Medulla oblongata (tissue), 1 donor: ENCODE measurements around the gene LRRC9.
A peak's percentile ranks its signal among the peaks of the same experiment; 100 is the strongest.
"Not testable (repeated sequence)": the region's sequence is repeated elsewhere in the genome, so short reads cannot be mapped to it uniquely, and the experiment has no call there.

ENCODE experiments used
- DNase-seq: peaks from one replicate; pipeline ENCODE4 v3.0.0-alpha.2; 2015; ENCODE audit errors: extremely low spot score

Gene LRRC9

DNA sequence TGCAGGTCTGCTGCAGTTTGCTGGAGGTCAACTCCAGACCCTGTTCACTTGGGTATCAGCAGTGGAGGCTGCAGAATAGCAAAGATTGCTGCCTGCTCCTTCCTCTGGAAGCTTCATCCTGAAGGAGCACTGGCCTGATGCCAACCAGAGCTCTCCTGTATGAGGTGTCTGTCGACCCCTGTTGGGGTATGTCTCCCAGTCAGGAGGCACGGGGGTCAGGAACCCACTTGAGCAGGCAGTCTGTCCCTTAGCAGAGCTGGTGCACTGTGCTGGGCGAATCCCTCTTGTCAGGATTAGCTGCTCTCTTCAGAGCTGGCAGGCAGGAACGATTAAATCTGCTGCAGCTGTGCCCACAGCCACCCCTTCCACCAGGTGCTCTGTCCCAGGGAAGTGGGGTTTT lies 37.9 kb downstream of the LRRC9 start:
- DNase-seq = not testable (repeated sequence)

- no peak for DNase-seq
Measured at GRCh38 chr14:59959668-59960067, 39.7 kb downstream of the LRRC9 start.

GRCh38 chr14:59961518-59962062 lies 41.6 kb downstream of the LRRC9 start:
- DNase-seq = no peak

DNA sequence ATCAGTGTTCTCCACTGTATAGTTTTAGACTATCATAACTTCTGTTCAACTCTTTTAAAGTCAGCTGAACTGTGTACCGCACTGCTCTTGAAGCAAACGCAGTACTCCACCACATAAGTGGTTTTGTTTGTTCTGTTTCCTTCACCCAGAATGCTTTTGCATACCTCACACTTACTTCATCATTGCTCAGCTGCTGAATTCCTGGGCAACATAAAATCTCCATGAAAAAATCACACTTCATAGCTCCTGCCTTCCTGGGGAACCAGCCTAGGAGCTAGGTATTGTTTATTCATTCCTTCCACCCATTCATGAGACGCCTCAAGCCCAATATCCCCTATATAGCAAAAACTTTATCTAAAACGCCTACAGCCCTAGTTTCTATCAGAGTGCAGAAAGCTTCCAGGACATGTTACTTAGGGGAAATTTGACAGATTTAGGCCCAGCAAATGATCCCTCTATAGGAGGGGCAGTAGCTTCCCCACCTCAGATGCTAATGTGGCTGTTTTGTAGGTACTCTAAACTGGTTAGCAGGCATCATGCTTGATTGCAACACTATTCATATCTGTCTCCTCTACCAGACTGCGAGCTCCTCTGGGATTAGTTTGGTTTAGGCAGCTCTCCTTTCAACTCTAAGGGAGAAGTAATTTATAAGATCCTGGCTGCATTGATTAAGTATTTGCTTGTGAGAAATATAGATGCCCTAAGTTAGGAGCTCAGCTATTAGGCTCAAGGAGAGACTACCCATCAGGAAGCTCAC lies 44.5 kb downstream of the LRRC9 start:
- DNase-seq = no peak

GRCh38 chr14:59969319-59969718 lies 49.4 kb downstream of the LRRC9 start:
- no peak for DNase-seq

GRCh38 chr14:59981564-59981963 lies 61.6 kb downstream of the LRRC9 start:
- DNase-seq = no peak

DNA sequence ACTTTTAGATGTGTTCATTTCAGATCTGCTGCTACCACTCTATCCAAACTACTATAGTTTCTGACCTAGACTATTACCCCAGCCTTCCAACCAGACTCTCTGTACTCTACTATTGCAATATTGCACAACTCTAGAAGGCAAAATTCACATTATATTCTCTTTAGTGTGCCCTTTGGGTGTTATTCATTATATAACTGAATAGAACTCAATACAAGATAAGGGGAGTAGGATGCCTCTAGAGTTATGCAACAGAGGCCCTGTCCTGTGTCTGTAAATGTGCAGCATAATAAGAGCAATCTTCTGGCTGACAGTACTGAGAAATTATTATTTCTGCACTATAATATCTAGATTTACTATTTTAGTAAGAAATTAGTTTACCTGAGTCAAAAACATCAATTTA lies 63.1 kb downstream of the LRRC9 start:
- DNase-seq = no peak

DNA sequence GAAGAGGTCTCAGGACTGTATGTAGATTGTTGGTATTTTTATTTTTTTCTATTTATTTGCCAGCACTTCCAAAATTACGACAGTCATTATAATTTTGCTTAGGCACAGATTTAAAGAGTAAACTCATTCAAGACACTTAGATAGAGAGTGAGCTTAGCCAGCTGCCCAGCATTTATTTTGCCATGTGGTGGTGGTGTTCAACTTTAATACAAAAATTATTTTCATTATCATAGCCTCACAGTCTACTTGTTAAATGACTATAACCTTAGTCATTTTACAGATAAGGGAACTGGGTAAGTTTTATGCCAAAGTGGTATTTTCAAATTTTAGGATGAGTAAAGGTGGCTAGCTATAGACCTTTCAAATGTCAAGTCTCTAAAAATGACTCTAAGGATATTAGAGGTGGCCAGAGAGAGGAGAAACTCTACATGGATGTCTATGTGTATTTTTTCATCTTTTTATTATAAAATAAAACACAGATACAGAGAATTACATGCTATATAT lies 66.7 kb downstream of the LRRC9 start:
- DNase-seq = no peak

- DNase-seq = no peak
Measured at GRCh38 chr14:59997449-59997848, 77.5 kb downstream of the LRRC9 start.

- no peak for DNase-seq
Measured at GRCh38 chr14:59997966-59998365, 78.0 kb downstream of the LRRC9 start.

DNA sequence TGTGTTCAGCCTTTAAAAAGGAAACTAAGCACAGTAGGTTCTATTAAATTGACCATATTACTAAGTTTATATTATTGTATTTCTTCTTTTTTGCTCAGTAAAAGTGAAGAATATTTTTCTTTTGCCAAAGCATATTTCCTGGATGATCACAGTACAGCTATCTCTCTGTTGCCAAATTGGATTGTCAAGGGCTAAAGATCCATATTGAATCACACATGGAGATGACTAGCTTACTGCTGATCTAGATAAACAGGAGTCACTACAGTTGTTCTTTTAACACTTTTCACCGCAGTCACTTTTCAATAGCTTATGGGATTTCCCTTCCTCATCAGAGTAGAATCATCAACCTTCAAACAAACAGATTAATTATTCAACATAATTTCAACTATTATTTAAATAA lies 78.6 kb downstream of the LRRC9 start:
- DNase-seq = no peak

GRCh38 chr14:60002819-60003492 lies 83.0 kb downstream of the LRRC9 start:
- DNase-seq = peak; percentile 41

DNA sequence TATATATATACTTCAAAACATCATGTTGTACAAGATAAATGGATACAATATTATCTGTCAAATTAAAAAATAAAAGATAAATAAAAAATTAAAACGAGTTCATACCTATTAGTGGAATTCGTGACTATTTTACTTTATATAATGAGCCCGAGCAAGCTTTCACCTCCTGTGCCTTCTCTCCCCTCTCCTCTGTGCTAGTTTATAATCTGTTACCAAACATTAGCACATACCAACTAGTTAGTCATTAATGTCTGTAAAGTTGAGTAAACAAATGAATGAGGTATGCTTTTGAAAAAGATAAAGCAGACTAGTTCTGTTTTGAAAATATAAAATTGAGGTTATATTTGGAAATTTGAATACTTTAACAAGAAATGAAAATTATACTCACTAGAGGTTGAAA lies 84.0 kb downstream of the LRRC9 start:
- DNase-seq = no peak

- no peak for DNase-seq
Measured at GRCh38 chr14:60008042-60008441, 88.1 kb downstream of the LRRC9 start.

- not testable (repeated sequence) for DNase-seq
Measured at GRCh38 chr14:60010263-60010662, 90.3 kb downstream of the LRRC9 start.

DNA sequence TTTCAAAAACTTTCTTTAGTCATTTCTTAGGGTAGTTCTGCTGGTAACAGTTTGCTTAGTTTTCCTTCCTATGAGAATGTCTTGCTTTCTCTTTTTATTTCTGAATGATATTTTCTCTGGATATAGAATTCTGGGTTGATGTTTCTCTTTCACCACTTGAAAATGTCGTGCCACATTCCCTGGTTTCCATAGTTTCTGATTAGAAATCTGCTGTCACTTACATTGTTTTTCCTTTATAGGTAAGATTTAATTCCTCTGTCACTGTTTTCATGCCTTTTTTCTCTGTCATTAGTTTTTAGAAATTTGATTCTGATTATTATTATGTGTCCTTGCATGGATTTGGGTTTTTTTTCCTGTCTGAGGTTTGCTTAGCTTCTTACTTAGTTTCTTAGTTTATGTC lies 94.5 kb downstream of the LRRC9 start:
- DNase-seq = no peak

- no peak for DNase-seq
Measured at GRCh38 chr14:60021619-60022018, 101.7 kb downstream of the LRRC9 start.

DNA sequence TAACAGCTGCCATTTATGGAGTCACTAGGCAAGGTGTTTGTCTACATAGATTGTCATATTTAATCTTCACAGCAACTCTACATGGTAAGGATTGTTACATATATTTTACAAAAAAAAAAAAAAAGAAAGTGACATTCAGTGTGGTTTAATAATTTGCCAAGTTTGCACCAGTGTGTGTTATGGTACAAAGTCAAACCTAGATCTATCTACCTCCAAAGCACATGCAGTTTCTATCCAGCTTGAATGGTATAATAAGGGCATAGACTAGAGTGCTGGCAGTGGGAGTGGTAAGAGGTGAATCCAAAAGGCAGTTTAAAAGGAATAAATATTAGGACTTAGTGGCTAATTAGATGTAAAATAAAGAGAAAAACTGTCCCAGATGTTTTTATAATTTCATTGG lies 105.6 kb downstream of the LRRC9 start:
- DNase-seq = no peak

- no peak for DNase-seq
Measured at GRCh38 chr14:60035177-60035576, 115.2 kb downstream of the LRRC9 start.

GRCh38 chr14:60047976-60048375 lies 128.0 kb downstream of the LRRC9 start:
- DNase-seq = not testable (repeated sequence)

GRCh38 chr14:60051721-60052221 lies 131.8 kb downstream of the LRRC9 start:
- no peak for DNase-seq

- no peak for DNase-seq
Measured at GRCh38 chr14:60058087-60058486, 138.1 kb downstream of the LRRC9 start.

DNA sequence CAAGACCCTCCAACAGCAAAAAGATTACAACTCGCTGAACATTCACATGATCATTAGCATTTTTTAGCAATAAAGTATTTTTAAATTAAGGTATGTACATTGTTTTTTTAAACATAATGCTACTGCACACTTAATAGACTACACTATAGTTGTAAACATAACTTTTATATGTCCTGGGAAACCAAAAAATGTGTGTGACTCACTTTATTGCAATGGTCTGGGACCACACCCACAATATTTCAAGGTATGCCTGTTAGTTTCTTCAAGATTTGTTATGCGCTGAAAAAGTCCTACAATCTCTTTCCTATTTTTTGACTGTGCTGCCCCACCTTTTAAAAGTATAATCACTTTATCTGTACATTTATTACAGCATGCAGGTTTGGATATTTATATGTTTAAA lies 141.4 kb downstream of the LRRC9 start:
- no peak for DNase-seq
